LNCaP clone FGC (cell line): ENCODE measurements around the gene GTF2A1.

Source experiments
- DNase-seq: peaks from one replicate; pipeline ENCODE4 v3.0.0-alpha.2; 2011; ENCODE audit warnings: low read depth
- H3K4me3 ChIP-seq: 2 replicates; pipeline ENCODE4 v1.5.1; 2011; ENCODE audit warnings: mild to moderate bottlenecking, low read depth, low read length, control low read depth
- CTCF ChIP-seq: IDR thresholded peaks from 2 replicates; pipeline ENCODE4 v1.5.1; 2012; ENCODE audit warnings: mild to moderate bottlenecking; ENCODE audit not compliant: control insufficient read depth, insufficient read depth; ENCODE audit errors: extremely low read depth

The GTF2A1 gene

GRCh38 chr14:81162941-81163340, 57.8 kb downstream of the GTF2A1 start:
- no peak for DNase-seq
- H3K4me3 ChIP-seq: no peak overlapping the region
- no peak for TF ChIP-seq CTCF

DNA sequence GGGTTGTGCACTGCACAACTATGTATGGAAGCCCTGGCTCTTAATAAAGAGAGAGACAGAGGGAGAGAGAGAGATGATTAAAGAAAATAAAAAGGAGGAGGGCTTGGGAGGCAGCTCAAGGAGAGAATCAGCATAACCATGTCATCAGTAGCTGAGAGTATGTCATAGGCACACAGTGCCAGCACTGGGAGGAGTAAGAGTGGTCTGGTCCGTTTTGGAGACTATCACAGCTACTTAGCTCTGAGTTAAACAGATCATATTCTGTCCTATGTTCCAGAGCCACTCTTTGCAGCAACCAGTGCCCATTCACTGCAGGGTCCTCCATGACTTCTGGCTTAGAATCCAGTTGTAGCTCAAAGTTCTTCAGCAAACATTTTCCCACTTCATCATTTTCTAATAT, 59.0 kb downstream of the GTF2A1 start:
- no peak overlapping the region for H3K4me3 ChIP-seq
- DNase-seq: no peak
- no peak for TF ChIP-seq CTCF

- DNase-seq: no peak
- no peak overlapping the region for H3K4me3 ChIP-seq
- no peak for TF ChIP-seq CTCF
Observed at GRCh38 chr14:81161088-81161487, 59.7 kb downstream of the GTF2A1 start.

- H3K4me3 ChIP-seq: no peak overlapping the region
- TF ChIP-seq CTCF: no peak
- no peak for DNase-seq
Observed at GRCh38 chr14:81157431-81157830, 63.3 kb downstream of the GTF2A1 start.

DNA sequence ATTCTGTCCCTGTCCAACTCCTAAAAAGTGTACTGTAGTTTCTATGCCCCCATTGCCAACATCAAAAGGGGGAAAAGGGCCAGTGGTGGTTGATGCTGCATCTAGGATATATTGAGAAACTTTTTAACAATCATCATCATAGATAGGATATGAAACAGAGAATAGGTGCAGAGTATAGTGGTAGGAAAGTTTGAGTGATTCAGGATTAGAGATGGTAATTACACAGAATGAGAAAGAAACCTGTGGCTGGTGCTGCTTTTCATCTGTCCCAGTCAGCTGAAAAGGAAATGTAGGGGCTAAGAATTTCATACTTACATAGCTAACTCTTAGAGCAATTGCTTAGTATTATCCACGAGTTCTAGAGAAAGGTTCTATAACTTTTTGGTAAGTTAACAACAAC, 67.6 kb downstream of the GTF2A1 start:
- H3K4me3 ChIP-seq: no peak overlapping the region
- TF ChIP-seq CTCF: no peak
- DNase-seq: no peak

DNA sequence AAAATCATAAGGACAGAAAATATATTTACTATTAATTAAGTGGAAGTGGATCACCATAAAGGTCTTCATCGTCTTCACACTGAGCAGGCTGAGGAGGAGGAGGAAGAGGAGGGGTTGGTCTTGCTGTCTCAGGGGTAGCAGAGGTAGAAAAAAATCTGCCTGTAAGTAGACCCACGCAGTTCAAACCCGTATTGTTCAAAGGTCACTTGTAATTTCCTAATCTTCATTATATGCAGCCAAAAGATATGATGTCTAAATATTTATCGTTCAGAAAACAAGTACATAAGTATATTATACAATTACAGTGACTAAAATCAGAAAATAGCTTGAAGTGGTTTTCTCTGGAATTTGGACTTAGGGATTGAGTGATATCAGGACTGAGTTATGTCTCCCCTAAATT, 72.1 kb downstream of the GTF2A1 start:
- DNase-seq: no peak

More for the DNA sequence above, 72.1 kb downstream of the GTF2A1 start:
- TF ChIP-seq CTCF: no peak
- H3K4me3 ChIP-seq: no peak overlapping the region
